Heart right ventricle (tissue), 16 donors: Measurements from ENCODE around the gene CBFA2T2. TPM values are rescaled to one million over a fixed set of nuclear protein-coding genes. Genes with fewer than 3 reads are reported as not detected.

ENCODE experiments used
- ATAC-seq, 8 donors: fragments of 200-7000 bp; cut with Tn5 transposase; one replicate each; pipeline ENCODE4 v1.9.1; 2020; ENCODE audit warnings: mild to moderate bottlenecking in 8 of 8, moderate library complexity in 8 of 8, moderate number of reproducible peaks in 1 of 8
- DNase-seq, 2 donors: peaks; one replicate each; pipeline ENCODE4 v3.0.0-alpha.2; 2020
- H3K27ac ChIP-seq, 10 donors: fragments of 200-600 bp; sonication (generic) in 2 of 10; one replicate each; pipeline versions ENCODE4 v1.5.0 to v1.8.0; 2020 to 2022; ENCODE audit warnings: mild to moderate bottlenecking in 3 of 10
- H3K27me3 ChIP-seq, 7 donors: fragments of 200-600 bp; one replicate each; pipeline ENCODE4 v1.8.0; 2021 to 2022; ENCODE audit warnings: mild to moderate bottlenecking in 2 of 7
- H3K36me3 ChIP-seq, 9 donors: fragments of 200-600 bp; sonication (generic) in 1 of 9; one replicate each; pipeline versions ENCODE4 v1.5.0 to v1.8.0; 2020 to 2022; ENCODE audit warnings: mild to moderate bottlenecking in 2 of 9
- H3K4me1 ChIP-seq, 9 donors: fragments of 200-600 bp; sonication (generic) in 1 of 9; one replicate each; pipeline versions ENCODE4 v1.5.0 to v1.8.0; 2020 to 2022; ENCODE audit warnings: mild to moderate bottlenecking in 4 of 9
- H3K4me3 ChIP-seq, 10 donors: fragments of 200-600 bp; sonication (generic) in 2 of 10; one replicate each; pipeline versions ENCODE4 v1.5.0 to v1.8.0; 2020 to 2022; ENCODE audit warnings: mild to moderate bottlenecking in 7 of 10, moderate library complexity in 2 of 10
- H3K9me3 ChIP-seq, 11 donors: fragments of 200-600 bp in 10 of 11; sonication (generic) in 2 of 11; one replicate each; pipeline versions ENCODE4 v1.5.0 to v1.8.0; 2013 to 2022; ENCODE audit warnings: mild to moderate bottlenecking in 2 of 11, control low read depth in 1 of 11, moderate library complexity in 1 of 11
- WGBS, 2 donors: extraction: QIAGEN DNeasy Blood & Tissue Kit; methylation state at CpG; one replicate each; pipeline ENCODE4 v1.1.7; 2013; ENCODE audit warnings: inconsistent platforms in 1 of 2; 5-methylcytosine and 5-hydroxymethylcytosine counted together
- intact Hi-C, 10 donors: fragments of 100-400 bp; cut with DNase I; formaldehyde crosslinking; loops; one replicate each; pipeline versions ENCODE4 v1.11.1 to v1.14.2; 2022
- polyA plus RNA-seq, 2 donors: library from polyadenylated mRNA; stranded (reverse); fragments of 200-250 nt; gene quantifications; one replicate each; pipeline ENCODE4 v1.2.3, GENCODE V29; 2013
- total RNA-seq, 10 donors: library from RNA; stranded (reverse); fragmentation: NEBNext Ultra II Directional in 3 of 10; extraction: Animal tissue kit (Norgen Biotek cat#: 25700) in 3 of 10; gene quantifications; one replicate each; pipeline versions ENCODE4 v1.2.1 to v1.2.4, GENCODE V29; 2021 to 2023
- TF ChIP-seq, protein P1 (sequence below), 9 donors: fragments of 200-600 bp; sonication (generic) in 2 of 9; IDR thresholded peaks; one replicate each; pipeline versions ENCODE4 v1.5.0 to v1.8.0; 2021 to 2022; ENCODE audit warnings: antibody characterized with exemption in 9 of 9, mild to moderate bottlenecking in 5 of 9, moderate library complexity in 1 of 9
- donor health status: Arrhythmogenic right ventricular cardiomyopathy.
- donor health status: ischemic (EF 13 %, LVEDD 7.1; RV severe dilation, severe dysfunction).
- donor health status: healthy with polysubstance abuse.
- donor health status: DM: no; HTN: yes; CAD: no.
- donor health status: DM: no; HTN: no; CAD: no.
- donor health status: ischemic (EF 25% LVEDD 6.9; RV normal size, moderate dysfunction).
- donor health status: ischemic (EF 25% LVEDD 5.7; RV mildly dilated, moderate dysfunction).
- donor health status: healthy.
- donor health status: DM: yes; HTN: yes; CAD: no.
- donor health status: Ischemic cardiomyopathy.
- donor health status: ischemic (EF 35%, LVEDD 5.7; RV mildly dilated, moderate dysfunction).
- donor health status: nonischemic (EF 11% LVEDD 7.7; RV severe dilation, severe dysfunction).
- donor health status: DM: yes; HTN: yes; CAD: no.
- donor health status: PGD.
- donor health status: ischemic (EF 29% LVEDD 5.4; RV normal size, mild dysfunction).
- donor health status: nonischemic (EF 23%, LVEDD 6.1; RV moderate dilation, normal function).

CBFA2T2 gene
- total and polyA plus RNA-seq, 12 donors = 3.5 to 13.3 (median 11.3) TPM

DNA sequence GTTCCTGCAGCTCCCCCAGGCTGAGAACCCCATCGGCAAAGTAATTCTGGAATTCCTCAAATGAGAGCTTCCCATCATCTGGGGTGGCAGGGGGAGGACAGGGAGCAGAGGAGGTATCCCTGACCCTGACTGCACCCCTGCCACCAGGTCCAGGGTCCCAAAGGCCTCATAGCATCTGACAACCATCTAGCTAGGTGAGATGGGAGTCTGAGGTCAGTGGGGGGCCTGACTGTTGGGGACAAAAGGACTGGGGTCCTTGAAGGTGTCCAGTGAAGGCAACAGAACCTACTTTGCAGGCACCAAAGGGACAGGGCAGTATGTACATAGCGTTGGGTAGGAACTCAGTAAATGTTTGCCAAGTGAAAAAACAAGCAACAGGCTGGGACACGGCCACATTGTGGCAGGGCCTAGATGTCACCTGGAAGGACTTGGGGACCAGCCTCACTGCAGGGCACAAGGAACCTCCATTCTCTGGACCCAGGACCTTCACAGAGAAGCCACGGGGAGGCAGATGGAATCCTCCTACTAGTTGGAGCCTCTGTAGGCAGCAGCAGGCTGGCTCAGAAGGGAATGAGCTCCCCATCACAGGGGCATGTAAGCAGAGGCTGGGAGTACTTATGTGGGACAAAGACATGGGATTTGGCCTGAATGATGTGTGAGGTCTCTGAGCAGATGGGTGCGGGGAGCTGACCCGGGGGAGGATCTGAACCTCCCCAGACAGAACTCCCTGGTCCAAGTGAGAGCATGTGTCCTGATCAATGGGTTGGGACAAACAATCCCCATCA is 181.0 kb downstream of the CBFA2T2 start:
- 95 to 96% methylated on average over 6 of the region's 6 CpGs for whole genome bisulfite sequencing, 2 donors
- Histone ChIP-seq H3K27ac (no peak overlapping the region), H3K36me3 (peaks cover 0 to 30% (median 3%) of the 10 kb centered on the region in 9 donors), H3K9me3 (no peaks in the 10 kb centered on the region), H3K4me3 (no peak overlapping the region), H3K4me1 (peaks cover 24 to 71% (median 50%) of the 10 kb centered on the region in 9 donors), H3K27me3 (no peaks in the 10 kb centered on the region)
- DNase-seq = peak in 1 of 2 donors; percentile 3
- no peak for ATAC-seq
- intact Hi-C loops = loop anchor here in 1 of 10 donors (5.0 kb wide), 1 partner anchor 61 kb away; the partner anchor contains the start of gene ZNF341
- TF ChIP-seq, protein P1, sequence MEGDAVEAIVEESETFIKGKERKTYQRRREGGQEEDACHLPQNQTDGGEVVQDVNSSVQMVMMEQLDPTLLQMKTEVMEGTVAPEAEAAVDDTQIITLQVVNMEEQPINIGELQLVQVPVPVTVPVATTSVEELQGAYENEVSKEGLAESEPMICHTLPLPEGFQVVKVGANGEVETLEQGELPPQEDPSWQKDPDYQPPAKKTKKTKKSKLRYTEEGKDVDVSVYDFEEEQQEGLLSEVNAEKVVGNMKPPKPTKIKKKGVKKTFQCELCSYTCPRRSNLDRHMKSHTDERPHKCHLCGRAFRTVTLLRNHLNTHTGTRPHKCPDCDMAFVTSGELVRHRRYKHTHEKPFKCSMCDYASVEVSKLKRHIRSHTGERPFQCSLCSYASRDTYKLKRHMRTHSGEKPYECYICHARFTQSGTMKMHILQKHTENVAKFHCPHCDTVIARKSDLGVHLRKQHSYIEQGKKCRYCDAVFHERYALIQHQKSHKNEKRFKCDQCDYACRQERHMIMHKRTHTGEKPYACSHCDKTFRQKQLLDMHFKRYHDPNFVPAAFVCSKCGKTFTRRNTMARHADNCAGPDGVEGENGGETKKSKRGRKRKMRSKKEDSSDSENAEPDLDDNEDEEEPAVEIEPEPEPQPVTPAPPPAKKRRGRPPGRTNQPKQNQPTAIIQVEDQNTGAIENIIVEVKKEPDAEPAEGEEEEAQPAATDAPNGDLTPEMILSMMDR (IDR thresholded peaks at IDR 0.05) = no peak

DNA sequence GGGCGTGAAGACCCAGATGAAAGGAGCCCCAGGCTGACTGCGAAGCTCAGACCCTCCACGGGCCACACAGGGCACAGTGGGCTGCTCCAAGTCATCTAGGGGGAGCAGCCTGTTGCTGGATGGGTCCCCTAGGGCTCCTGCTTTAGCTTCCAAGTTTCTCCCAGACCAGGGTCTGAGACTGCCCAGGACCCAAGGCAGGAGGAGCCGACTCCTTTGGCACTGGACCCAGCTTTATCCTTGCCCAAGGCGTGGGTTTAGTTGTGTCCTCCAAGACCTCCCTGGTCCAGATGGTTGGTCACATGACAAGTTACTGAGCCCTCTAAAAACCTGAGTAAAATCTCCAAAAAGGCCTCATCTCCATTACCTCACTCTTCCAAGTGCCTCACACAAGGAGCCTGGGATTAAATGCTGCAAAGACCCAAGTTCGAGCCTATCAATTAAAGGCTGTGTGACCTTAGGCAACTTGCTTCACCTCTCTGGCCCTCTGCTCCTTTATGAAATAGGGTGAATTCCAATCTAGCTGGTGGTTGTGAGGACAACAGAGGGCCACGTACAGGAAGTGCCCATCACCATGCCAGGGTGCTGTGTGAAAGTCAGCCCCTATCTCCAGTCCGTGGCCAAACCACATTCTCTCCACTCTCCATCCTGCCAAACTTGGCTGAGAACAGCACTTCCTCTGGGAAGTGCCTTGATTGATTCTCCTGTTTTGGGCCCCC is 181.8 kb downstream of the CBFA2T2 start:
- peak overlapping the region in 2 of 10 donors; percentile 22 to 94 for H3K27ac ChIP-seq
- 71 to 74% methylated on average over 8 of the region's 8 CpGs for WGBS, 2 donors
- TF ChIP-seq, protein P1 (IDR thresholded peaks at IDR 0.05) = no peak
- H3K4me3 ChIP-seq = no peak overlapping the region
- ATAC-seq (no peak), DNase-seq (no peak)
- H3K4me1 ChIP-seq = peaks cover 21 to 66% (median 43%) of the 10 kb centered on the region in 9 donors
- no peaks in the 10 kb centered on the region for H3K9me3 ChIP-seq
- intact Hi-C loops = loop anchor here in 1 of 10 donors (5.0 kb wide), 1 partner anchor 61 kb away; the partner anchor contains the start of gene ZNF341
- H3K27me3 ChIP-seq = no peaks in the 10 kb centered on the region
- H3K36me3 ChIP-seq = peaks cover 0 to 30% (median 3%) of the 10 kb centered on the region in 9 donors

DNA sequence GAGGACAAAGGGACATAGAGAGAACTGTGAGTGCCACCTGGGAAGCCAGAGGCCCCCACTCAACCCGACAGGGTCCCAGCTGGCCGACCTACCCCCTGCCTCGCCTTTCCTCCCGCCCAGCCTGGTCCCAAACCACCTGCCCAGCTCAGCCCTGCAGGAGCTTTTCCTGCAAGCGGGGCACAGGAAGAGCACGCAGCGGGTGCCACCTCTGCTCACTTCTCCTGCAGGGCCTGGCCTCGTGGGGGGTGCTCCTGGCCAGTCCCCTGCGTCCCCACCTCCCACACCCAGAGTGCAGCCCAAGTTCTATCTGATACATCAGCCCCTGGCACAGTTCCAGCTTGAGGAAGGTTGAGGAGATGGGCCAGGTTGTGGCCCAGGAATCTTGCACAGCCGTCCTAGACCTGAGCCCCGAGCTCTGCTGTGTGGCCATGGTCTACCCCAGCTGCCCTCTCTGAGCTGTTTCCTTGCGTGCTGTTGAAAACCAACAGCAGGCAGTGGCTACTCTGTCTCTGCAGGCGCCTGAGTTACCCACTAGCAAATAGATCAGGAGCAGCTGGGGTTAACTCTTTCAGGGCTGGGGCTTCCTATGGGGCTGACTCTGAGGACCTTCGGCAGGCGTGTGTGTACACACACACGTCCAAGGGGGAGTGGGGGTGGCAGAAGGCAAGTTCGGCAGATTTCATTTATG is 182.7 kb downstream of the CBFA2T2 start:
- TF ChIP-seq, protein P1 (IDR thresholded peaks at IDR 0.05) = no peak
- no peak for DNase-seq
- intact Hi-C loops = loop anchor here in 1 of 10 donors (5.0 kb wide), 1 partner anchor 60 kb away; the partner anchor contains the start of gene ZNF341

DNA sequence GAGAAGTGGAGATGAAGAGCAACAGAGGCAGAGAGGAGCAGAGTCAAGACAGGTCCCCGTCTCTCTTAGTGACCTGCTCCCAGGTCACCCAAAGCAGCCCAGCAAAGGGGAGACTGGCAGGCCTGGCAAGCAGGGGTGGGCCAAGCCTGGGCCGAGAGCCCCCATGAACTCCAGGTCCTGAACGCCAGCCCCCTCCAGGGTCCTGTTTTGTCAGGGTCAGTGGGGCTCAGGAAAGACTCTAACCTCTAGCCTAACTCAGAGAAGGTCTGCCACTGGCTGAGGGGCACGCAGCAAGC is 183.2 kb downstream of the CBFA2T2 start:
- Histone ChIP-seq H3K4me3 (peak overlapping the region; percentile 56 to 92 (median 71)), H3K27me3 (no peaks in the 10 kb centered on the region), H3K9me3 (no peaks in the 10 kb centered on the region), H3K27ac (peak overlapping the region in 8 of 10 donors; percentile 79 to 94 (median 86)), H3K36me3 (peaks cover 0 to 30% (median 5%) of the 10 kb centered on the region in 9 donors), H3K4me1 (peaks cover 13 to 57% (median 34%) of the 10 kb centered on the region in 9 donors)
- ATAC-seq = peak in 1 of 8 donors; percentile 0
- no peak for DNase-seq
- intact Hi-C loops = loop anchor here in 1 of 10 donors (5.0 kb wide), 1 partner anchor 59 kb away; the partner anchor contains the start of gene ZNF341
- TF ChIP-seq, protein P1 (IDR thresholded peaks at IDR 0.05) = no peak
- WGBS, 2 donors = 60 to 71% methylated on average over 4 of the region's 4 CpGs

More for the DNA sequence above, 182.7 kb downstream of the CBFA2T2 start:
- ATAC-seq = no peak
- Histone ChIP-seq H3K27me3 (no peaks in the 10 kb centered on the region), H3K9me3 (no peaks in the 10 kb centered on the region), H3K36me3 (peaks cover 0 to 30% (median 3%) of the 10 kb centered on the region in 9 donors), H3K4me1 (peaks cover 16 to 60% (median 39%) of the 10 kb centered on the region in 9 donors), H3K27ac (peak overlapping the region in 5 of 10 donors; percentile 81 to 94 (median 87)), H3K4me3 (peak overlapping the region; percentile 56 to 92 (median 71))
- 57 to 63% methylated on average over 17 of the region's 17 CpGs for WGBS, 2 donors
